NOMO-1 treated with DMSO at 0.1 percent for 48 hours (cell line): Measurements from ENCODE around the gene ADAMTSL4.
"Not testable (repeated sequence)": the region's sequence is repeated elsewhere in the genome, so short reads cannot be mapped to it uniquely, and the experiment has no call there.

Source experiments
- DNase-seq: peaks from one replicate; lab custom pipeline; 2025; ENCODE audit not compliant: unreplicated experiment; lab: John Stamatoyannopoulos, UW

The ADAMTSL4 gene

GRCh38 chr1:150581437-150581836 is 32.2 kb downstream of the ADAMTSL4 start:
- not testable (repeated sequence) for DNase-seq

DNA sequence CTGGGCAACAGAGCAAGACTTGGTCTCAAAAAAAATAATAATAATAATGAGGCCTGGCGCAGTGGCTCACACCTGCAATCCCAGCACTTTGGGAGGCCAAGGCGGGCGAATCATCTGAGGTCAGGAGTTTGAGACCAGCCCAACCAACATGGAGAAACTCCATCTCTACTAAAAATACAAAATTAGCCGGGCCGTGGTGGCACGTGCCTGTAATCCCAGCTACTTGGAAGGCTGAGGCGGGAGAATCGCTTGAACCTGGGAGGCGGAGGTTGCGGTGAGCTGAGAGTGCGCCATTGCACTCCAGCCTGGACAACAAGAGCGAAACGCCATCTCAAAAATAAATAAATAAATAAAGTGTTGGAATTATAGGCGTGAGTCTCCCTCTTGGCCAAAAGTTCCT is 32.8 kb downstream of the ADAMTSL4 start:
- DNase-seq: not testable (repeated sequence)

- no peak for DNase-seq
These were observed 33.2 kb downstream of the ADAMTSL4 start for GRCh38 chr1:150582371-150582770.

GRCh38 chr1:150596095-150596892 is 47.1 kb downstream of the ADAMTSL4 start:
- no peak for DNase-seq

- no peak for DNase-seq
These were observed 47.8 kb downstream of the ADAMTSL4 start for GRCh38 chr1:150596976-150597375.

GRCh38 chr1:150598346-150598745 is 49.1 kb downstream of the ADAMTSL4 start:
- DNase-seq: not testable (repeated sequence)

DNA sequence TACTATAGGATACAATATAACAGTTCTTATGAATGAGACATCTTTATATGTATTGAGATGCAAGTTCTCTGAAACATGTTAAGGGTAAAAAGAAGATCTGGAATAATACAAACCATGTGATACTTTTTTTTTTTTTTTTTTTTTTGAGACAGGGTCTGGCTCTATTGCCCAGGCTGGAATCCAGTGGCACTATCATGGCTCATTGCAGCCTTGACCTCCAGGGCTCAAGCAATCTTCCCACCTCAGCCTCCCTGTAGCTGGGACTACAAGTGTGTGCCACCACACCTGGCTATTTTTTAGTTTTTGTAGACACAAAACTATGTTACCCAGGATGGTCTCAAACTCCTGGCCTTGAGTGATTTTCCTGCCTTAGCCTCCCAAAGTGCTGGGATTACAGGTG is 52.3 kb downstream of the ADAMTSL4 start:
- no peak for DNase-seq

DNA sequence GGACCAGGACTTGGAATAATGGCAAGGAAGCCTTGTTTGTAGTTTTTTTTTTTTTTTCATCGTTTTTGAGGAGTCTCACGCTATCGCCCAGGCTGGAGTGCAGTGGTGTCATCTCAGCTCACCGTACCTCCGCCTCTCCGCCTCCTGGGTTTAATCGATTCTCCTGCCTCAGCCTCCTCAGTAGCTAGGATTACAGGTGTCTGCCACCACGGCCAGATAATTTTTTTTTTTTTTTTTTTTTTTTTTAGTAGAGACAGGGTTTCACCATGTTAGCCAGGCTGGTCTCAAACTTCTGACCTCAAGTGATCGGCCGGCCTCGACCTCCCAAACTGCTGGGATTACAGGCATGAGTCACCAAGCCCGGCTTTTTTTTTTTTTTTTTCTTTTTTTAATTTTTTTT is 53.2 kb downstream of the ADAMTSL4 start:
- DNase-seq: not testable (repeated sequence)

DNA sequence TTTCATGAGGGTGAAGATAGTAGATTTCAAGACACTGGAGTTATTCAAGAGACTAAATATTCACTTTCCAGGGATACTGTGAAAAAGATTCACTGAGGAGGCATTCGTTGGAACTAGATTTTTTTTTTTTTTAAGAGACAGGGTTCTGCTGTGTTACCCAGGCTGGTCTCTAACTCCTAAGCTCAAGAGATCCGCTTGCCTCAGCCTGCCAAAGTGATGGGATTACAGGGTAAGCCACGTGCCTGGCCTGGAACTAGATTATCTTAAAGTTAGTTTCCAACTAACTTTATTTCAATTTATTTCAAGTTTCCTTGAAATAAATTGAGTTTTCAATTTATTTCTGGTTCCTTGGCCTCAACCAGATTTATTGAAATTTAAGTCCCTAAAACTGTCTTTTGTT is 54.5 kb downstream of the ADAMTSL4 start:
- no peak for DNase-seq

- DNase-seq: no peak
These were observed 55.0 kb downstream of the ADAMTSL4 start for GRCh38 chr1:150604226-150604588.

GRCh38 chr1:150605451-150605731 is 56.2 kb downstream of the ADAMTSL4 start:
- DNase-seq: not testable (repeated sequence)

DNA sequence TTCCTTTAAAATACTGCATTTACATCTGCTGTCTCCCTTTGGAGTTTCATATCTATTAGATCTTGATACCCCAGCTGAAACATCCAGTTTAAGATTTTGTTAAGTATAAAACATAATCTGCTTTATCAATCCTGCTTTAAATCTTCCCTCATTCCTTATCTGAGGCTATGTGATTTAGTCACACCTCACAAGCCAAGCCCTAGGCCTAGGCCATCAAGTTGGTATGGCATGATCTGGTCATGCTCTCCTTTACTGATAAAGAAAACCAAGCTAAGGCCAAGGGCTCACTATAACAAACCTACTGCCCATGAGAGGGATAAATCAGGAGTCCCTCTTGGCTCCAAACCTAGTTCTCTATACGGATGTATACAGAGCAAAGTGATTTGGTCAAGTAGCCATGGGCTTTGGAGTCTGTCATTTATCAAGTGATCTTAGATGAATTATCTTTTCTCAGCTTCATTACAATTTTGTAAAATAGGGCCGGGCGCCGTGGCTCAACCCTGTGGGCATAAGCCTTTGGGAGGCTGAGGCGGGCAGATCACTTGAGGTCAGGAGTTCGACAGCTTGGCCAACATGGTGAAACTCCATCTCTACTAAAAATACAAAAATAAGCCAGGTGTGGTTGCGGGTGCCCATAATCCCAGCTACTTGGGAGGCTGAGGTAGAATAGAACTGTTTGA is 57.4 kb downstream of the ADAMTSL4 start:
- DNase-seq: no peak

- DNase-seq: no peak
These were observed 60.5 kb downstream of the ADAMTSL4 start for GRCh38 chr1:150609732-150610131.
